ENCODE data around the gene ARHGDIA. TPM values are rescaled to one million over a fixed set of nuclear protein-coding genes. Genes with fewer than 3 reads are reported as not detected.
A peak's percentile ranks its signal among the peaks of the same experiment; 100 is the strongest.

The ARHGDIA gene
- total and polyA plus RNA-seq, 2 of the 8 experiments (the other 6 are each of a cell fraction or from before 2014, with no cell fraction given) = 62.4 to 217 TPM

DNA sequence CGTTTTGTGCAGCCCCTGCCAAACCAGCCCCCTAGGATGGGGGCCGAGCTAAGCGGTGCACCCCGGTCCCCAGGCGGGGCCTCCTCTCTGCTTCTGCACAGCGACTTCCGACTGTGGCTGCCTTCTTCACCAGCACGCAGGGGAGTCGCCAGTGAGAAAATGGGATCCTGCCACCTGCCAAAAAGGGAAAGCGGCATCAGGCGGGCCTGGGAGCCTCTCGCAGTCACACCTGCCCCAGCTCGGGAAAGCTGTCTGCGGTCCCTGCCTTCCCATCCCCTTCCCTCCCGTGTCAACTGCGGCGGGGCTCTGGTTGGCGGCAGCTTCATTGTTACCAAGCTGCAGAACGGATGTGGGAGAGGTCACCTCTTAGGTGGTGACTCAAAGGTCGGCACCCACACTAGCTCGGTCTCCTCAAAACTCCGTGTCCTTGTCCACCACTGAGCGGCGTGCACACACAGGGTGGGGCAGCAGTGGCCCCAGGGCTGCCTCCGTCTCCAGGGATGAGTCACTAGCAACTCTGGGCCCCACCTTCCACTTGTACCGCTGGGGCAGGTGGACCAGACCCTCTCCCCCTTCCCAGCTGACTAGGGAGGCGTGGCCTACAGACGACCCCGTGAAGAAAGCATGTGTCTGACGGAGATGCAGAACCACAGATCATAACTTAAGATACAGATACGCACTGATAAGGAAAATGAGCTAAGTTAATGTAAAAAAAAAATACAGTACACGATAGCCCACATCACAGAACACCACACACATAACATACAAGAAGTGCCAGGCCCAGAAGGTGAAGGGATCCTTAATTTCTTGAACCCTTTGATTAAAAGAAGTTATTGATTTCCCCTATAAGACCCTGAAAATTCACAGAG, 41.5 kb upstream of the ARHGDIA start:
- Histone ChIP-seq H3K79me1 (ENCODE audit: low read depth, low read length) (peaks cover 2% of the 10 kb centered on the region), H2BK15ac (ENCODE audit: low read length) (no peak overlapping the region), H2BK20ac (ENCODE audit: low read length) (no peak overlapping the region), H3K23ac (ENCODE audit: insufficient read length) (no peak overlapping the region), H3K4me2 (ENCODE audit: insufficient read depth in 1 of 2, low read depth in 2 of 2, low read length in 2 of 2) (no peak overlapping the region), H3K23me2 (ENCODE audit: low read depth, low read length) (peaks cover 11% of the 10 kb centered on the region), H4K91ac (replicated peaks; ENCODE audit: insufficient read length, low read length) (no peak overlapping the region), H3K9ac (replicated peaks in 1 of 4; ENCODE audit: extremely low read depth in 1 of 4, low read depth in 3 of 4, low read length in 3 of 4) (no peak overlapping the region), H2AK5ac (ENCODE audit: low read depth, low read length) (no peak overlapping the region), H3K4ac (replicated peaks; ENCODE audit: insufficient read length, low read depth, low read length) (no peak overlapping the region), H2BK12ac (ENCODE audit: low read depth, low read length) (0 out of 2 replicates have a peak overlapping the region, but pooled peaks have one; percentile 9), H3K56ac (replicated peaks; ENCODE audit: insufficient read length, low read depth, low read length) (no peak overlapping the region), H2BK120ac (replicated peaks; ENCODE audit: low read depth, low read length) (no peak overlapping the region), H3K27ac (ENCODE audit: low read depth, low read length) (no peak overlapping the region), H2BK5ac (ENCODE audit: low read depth, low read length) (0 out of 2 replicates have a peak overlapping the region, but pooled peaks have one; percentile 18), H3K4me3 (ENCODE audit: extremely low read depth in 1 of 4, insufficient read depth in 2 of 4, low read depth in 3 of 4, low read length in 4 of 4) (no peak overlapping the region), H3K18ac (ENCODE audit: extremely low read depth, low read length) (no peak overlapping the region), H3K79me2 (ENCODE audit: control insufficient read depth in 1 of 2, insufficient read depth in 2 of 2, low read length in 2 of 2) (peaks cover 0 to 10% of the 10 kb centered on the region in 2 experiments; a peak in 2 of 4 replicates), H3K14ac (ENCODE audit: insufficient read length) (no peak overlapping the region), H2AFZ (ENCODE audit: low read length) (no peak overlapping the region), H3K4me1 (replicated peaks in 1 of 4; ENCODE audit: control insufficient read depth in 3 of 4, insufficient read depth in 4 of 4, low read length in 3 of 4) (peaks cover 0 to 18% (median 8%) of the 10 kb centered on the region in 4 experiments; a peak in 6 of 7 replicates), H3K27me3 (replicated peaks in 1 of 4; ENCODE audit: control insufficient read depth in 3 of 4, extremely low read depth in 1 of 4, insufficient read depth in 3 of 4, low read length in 3 of 4) (peaks cover 0 to 4% (median 2%) of the 10 kb centered on the region in 4 experiments; a peak in 2 of 7 replicates), H3K9me3 (ENCODE audit: insufficient read depth in 2 of 2, low read depth in 1 of 2, low read length in 1 of 2) (no peaks in the 10 kb centered on the region), H4K20me1 (replicated peaks in 1 of 2; ENCODE audit: control insufficient read depth in 1 of 2, insufficient read depth in 2 of 2, low read length in 2 of 2) (peaks cover 6 to 45% of the 10 kb centered on the region in 2 experiments), H4K8ac (ENCODE audit: extremely low read depth, insufficient read depth, low read length) (no peak overlapping the region), H3K36me3 (ENCODE audit: control insufficient read depth in 2 of 4, insufficient read depth in 4 of 4, low read length in 3 of 4) (peaks cover 8 to 25% (median 19%) of the 10 kb centered on the region in 4 experiments), H4K5ac (ENCODE audit: insufficient read length, low read depth, low read length) (no peak overlapping the region)
- ChIA-PET CTCF (ENCODE audit: partially characterized antibody) (interaction anchor here (0.9 to 2.5 kb wide), 6 partner anchors 13 to 293 kb away, joined by 3 to 8 read pairs (median 5); partner anchors contain the start of gene NOTUM), POLR2A (ENCODE audit: partially characterized antibody) (interaction anchor here (0.5 to 8.7 kb wide), 7 partner anchors 9 to 144 kb away, joined by 3 to 135 read pairs (median 4); partner anchors contain the start of genes MAFG and NPB)
- no peak for DNase-seq (ENCODE audit: low read depth in 1 of 2, low spot score in 2 of 2)
- WGBS, 2 experiments (ENCODE audit: extremely low coverage in 1 of 2, insufficient coverage in 1 of 2, insufficient read length in 1 of 2, insufficient replicate concordance in 2 of 2, low coverage in 1 of 2, low lambda C conversion rate in 2 of 2, missing lambda C conversion rate in 1 of 2) = 90% methylated on average over 29 of the region's 32 CpGs; no CpG with 5 or more reads in 1 of the 2 experiments
- no peak for FAIRE-seq
- TF ChIP-seq ASH2L (IDR thresholded peaks at IDR 0.05; ENCODE audit: low read length) (no peak), YY1 (IDR thresholded peaks at IDR 0.05; ENCODE audit: low read depth, low read length) (no peak), SAP30 (IDR thresholded peaks at IDR 0.05; ENCODE audit: insufficient read depth, insufficient replicate concordance, low read length) (no peak), MAFK (IDR thresholded peaks at IDR 0.05; ENCODE audit: low read depth, low read length) (no peak), SIRT6 (IDR thresholded peaks at IDR 0.05; ENCODE audit: low read length) (no peak), BACH1 (IDR thresholded peaks at IDR 0.05; ENCODE audit: low read length) (no peak), NANOG (IDR thresholded peaks at IDR 0.05; ENCODE audit: insufficient read depth, low read depth, low read length, poor library complexity, severe bottlenecking) (no peak), EZH2 (IDR thresholded peaks at IDR 0.05; ENCODE audit: low read depth, low read length, severe bottlenecking) (no peak), RFX5 (IDR thresholded peaks at IDR 0.05; ENCODE audit: borderline replicate concordance, low read depth, low read length) (no peak)
